NCI-H2029 (cell line): ENCODE data around the gene TTC28.
"Not testable (repeated sequence)": the region's sequence is repeated elsewhere in the genome, so short reads cannot be mapped to it uniquely, and the experiment has no call there.

ENCODE experiments used
- DNase-seq: peaks from one replicate; lab custom pipeline; 2025; lab: John Stamatoyannopoulos, UW

Gene TTC28

GRCh38 chr22:28560046-28560742, 119.4 kb downstream of the TTC28 start:
- DNase-seq, result no peak

GRCh38 chr22:28557184-28557583, 122.5 kb downstream of the TTC28 start:
- DNase-seq, result no peak

GRCh38 chr22:28553108-28553866, 126.4 kb downstream of the TTC28 start:
- DNase-seq, result not testable (repeated sequence)

- no peak for DNase-seq
Observed at GRCh38 chr22:28548406-28548805, 131.2 kb downstream of the TTC28 start.

- DNase-seq, result no peak
Observed at GRCh38 chr22:28547132-28547842, 132.4 kb downstream of the TTC28 start.

- no peak for DNase-seq
Observed at GRCh38 chr22:28544431-28544868, 135.2 kb downstream of the TTC28 start.

- DNase-seq, result no peak
Observed at GRCh38 chr22:28542980-28543621, 136.5 kb downstream of the TTC28 start.

GRCh38 chr22:28541137-28541536, 138.5 kb downstream of the TTC28 start:
- no peak for DNase-seq

GRCh38 chr22:28538922-28539321, 140.7 kb downstream of the TTC28 start:
- DNase-seq, result no peak

GRCh38 chr22:28530565-28530964, 149.1 kb downstream of the TTC28 start:
- not testable (repeated sequence) for DNase-seq

- not testable (repeated sequence) for DNase-seq
Observed at GRCh38 chr22:28529144-28529543, 150.5 kb downstream of the TTC28 start.

GRCh38 chr22:28521451-28521850, 158.2 kb downstream of the TTC28 start:
- DNase-seq, result no peak

GRCh38 chr22:28514321-28514821, 165.3 kb downstream of the TTC28 start:
- DNase-seq, result no peak

GRCh38 chr22:28512387-28512786, 167.3 kb downstream of the TTC28 start:
- DNase-seq, result not testable (repeated sequence)

GRCh38 chr22:28507896-28508295, 171.7 kb downstream of the TTC28 start:
- DNase-seq, result no peak

- no peak for DNase-seq
Observed at GRCh38 chr22:28506150-28506535, 173.5 kb downstream of the TTC28 start.

- no peak for DNase-seq
Observed at GRCh38 chr22:28505416-28506149, 174.1 kb downstream of the TTC28 start.

GRCh38 chr22:28500006-28500405, 179.6 kb downstream of the TTC28 start:
- no peak for DNase-seq

- DNase-seq, result no peak
Observed at GRCh38 chr22:28498044-28498443, 181.6 kb downstream of the TTC28 start.

- no peak for DNase-seq
Observed at GRCh38 chr22:28497188-28497587, 182.5 kb downstream of the TTC28 start.

GRCh38 chr22:28491289-28491688, 188.4 kb downstream of the TTC28 start:
- DNase-seq, result not testable (repeated sequence)
